CD4-positive, alpha-beta T cell treated with Interferon alpha-2 for 1 hour (primary cell): Measurements from ENCODE around the gene RTL10.

Experiments used
- DNase-seq, 2 donors: peaks; one replicate each; pipeline ENCODE4 v3.0.0-alpha.2; 2020 to 2022

Gene RTL10

DNA sequence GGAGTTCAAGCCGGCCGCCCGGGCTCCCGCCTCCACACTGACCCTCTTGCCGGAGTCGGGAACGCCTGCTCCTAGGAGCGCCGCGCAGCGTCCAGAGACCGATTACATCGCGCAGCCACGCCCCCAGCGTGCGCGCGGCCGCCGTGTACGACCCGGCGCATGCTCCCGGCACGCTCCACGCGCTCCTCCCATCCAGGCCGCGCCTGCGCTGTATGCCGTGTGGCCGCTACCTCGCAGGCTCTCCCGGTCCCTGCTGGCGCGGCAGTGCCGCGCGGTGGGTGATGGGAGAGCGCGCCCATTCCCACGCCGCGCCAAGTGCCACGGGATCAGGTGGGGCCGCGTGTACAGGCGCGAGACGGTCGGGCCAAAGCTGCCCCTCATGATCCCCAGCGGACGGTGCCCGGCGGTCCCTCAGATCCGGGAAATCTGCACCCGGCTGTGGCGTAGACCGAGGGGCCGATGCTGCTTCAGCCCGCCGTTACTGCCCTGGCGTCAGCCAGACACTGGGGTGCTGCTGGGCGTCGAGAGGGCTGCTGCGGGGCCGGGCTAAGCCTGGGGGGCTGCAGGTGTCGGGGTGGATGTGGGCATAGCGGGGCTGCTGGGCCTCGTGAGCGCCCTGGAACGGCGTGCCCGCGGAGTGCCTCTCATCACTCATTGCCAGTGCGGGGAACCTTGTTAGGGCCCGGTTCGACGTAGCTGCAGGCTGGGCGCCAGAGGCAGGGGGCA is at the start of gene RTL10, which contains the start of gene GNB1L:
TSS of gene RTL10 (minus strand) at position 97 of the 726 bp plus-strand sequence. CDS start 2,613 bp downstream, outside the sequence.
TSS of gene GNB1L (minus strand) at position 97 of the 726 bp plus-strand sequence. CDS start 33,519 bp downstream, outside the sequence.
- peak; percentile 95 to 96 for DNase-seq

GRCh38 chr22:19904174-19904856 is 49.6 kb upstream of the RTL10 start:
- no peak for DNase-seq

- DNase-seq, result no peak
Measured at GRCh38 chr22:19903513-19903912, 48.8 kb upstream of the RTL10 start.

- DNase-seq, result no peak
Measured at GRCh38 chr22:19903031-19903430, 48.4 kb upstream of the RTL10 start.

GRCh38 chr22:19902245-19902715 is 47.6 kb upstream of the RTL10 start:
- DNase-seq, result no peak

- no peak for DNase-seq
Measured at GRCh38 chr22:19901577-19902244, 47.0 kb upstream of the RTL10 start.

GRCh38 chr22:19900707-19901436 is 46.2 kb upstream of the RTL10 start:
- no peak for DNase-seq

DNA sequence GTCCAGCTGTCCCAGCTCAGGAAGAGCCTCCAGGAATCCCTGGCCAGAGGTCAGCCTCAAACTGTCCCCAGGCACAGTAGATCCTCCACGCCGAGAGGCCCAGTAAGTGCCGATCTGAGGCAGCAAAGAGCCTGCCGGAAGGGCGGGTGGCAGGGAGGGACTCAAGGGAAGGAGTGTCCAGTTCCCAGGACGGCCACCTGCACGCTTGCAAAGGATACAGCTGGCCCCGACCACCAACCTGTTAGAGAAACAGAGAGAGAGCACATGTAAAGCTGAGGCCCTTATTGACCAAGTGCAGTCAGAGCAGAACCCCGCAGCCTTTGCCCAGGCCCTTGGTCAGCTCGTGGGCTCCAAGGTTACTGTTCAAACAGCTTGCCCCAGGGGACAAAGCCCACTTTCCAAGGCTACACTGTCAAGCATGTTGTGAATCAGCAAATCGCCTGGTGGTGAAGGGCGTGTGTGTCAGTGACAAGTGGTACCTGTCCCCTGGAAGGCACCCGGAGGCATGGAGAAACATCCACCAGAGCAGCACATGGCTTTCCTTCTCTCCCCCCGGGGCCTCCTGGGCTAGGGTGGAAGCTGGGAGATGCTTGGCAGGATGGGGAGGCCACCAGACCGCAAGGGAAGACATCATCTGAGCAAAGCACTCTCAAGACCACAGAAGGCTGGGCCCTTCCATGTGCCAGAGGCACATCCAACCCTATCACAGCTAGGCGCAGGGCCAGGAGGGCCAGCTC is 44.3 kb upstream of the RTL10 start:
- no peak for DNase-seq

DNA sequence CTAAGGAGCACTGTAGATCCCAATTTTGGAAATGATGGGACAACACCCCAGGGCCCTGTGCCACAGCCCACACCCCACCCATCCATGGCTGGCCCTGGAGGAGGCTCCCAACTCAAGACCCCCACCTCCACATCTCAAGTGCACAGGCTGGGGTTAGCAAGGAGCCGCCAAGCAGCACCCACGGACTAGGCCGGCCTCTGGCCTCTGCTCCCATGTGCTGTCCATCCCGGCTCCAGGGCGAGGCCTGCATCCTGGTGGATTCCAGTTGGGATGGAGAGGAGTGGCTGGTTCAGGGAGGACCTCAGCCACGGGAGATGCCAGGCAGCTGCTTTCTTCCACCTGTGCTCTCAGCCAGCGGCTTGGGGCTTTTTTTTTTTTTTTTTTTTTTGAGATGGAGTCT is 43.5 kb upstream of the RTL10 start:
- DNase-seq, result no peak

DNA sequence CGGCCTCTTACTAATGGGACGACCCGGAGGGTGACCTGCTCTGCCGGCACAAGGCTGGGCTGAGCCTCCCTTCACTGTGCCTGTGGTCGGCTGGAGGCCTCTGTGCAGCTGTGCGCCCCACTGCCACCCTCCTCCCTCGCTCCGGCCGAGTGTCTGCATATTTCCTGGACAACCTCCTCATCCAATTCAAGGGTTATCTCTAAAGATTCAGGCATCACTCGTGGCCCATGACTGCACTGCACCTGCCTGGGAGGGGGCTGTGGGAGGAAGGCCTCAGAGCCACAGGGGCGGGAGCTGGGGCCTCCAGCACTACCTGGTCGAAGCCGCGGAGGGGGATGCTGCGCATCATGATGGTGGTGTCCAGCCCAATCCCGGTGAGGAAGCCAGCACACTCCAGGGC is 43.1 kb upstream of the RTL10 start:
- DNase-seq, result no peak

DNA sequence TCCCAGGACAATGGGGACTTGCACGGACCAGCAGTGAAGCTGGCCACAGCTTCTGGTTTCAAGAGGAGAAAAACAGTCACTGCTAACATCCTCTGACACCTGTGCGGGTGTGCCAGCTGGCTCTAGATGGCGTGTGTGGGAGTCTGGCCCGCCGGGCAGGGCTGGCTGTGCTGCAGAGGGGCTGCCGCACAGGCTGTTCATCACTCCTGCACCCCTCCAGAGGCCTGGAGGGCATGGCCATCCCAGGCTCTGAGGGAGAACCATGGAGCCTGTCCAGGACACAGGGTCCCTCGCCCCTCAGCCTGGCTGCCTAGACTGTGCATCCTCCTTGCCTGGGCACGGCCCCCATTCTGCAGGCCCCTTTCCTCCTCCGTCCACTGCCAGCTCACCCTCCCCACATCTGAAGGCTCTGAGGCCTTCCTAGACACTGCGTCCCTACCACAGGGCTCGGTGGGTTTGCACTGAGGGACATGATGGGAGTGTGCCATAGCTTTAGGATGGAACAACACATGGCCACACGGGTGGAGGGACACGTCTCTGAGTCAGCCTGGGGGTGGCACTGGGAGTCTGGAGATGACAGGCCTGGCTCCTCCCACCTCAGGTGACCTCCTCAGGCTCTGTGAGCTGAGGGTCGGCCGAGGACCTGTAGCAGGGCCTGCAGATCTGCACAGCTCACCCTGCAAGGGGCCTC is 42.1 kb upstream of the RTL10 start:
- peak in 1 of 2 donors; percentile 14 for DNase-seq

GRCh38 chr22:19895160-19895849 is 40.6 kb upstream of the RTL10 start:
- DNase-seq, result no peak

DNA sequence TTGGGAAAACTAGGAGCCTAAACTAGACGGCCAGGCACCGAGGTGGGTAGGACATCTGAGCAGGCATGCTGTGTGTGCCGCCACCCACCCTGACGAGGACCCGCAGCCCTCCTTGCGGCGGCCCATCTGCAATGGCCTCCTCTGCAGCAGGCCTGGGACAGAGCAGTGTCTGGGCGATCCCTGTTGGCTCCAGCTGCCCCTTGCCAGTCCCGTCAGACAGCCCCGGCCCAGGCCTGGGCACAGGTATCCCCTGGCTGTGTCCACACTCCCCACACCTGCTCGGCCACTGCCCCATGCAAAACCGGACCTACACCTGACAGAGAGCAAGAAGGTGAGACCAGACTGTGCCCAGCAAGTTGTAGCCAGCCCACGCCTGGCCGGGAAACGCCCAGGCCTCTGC is 38.7 kb upstream of the RTL10 start:
- DNase-seq, result no peak

GRCh38 chr22:19892925-19893324 is 38.3 kb upstream of the RTL10 start:
- no peak for DNase-seq

- DNase-seq, result peak in 1 of 2 donors; percentile 32
Measured at GRCh38 chr22:19892257-19892879, 37.7 kb upstream of the RTL10 start.

- DNase-seq, result peak; percentile 69 to 78
Measured at GRCh38 chr22:19891317-19892256, 36.9 kb upstream of the RTL10 start.

GRCh38 chr22:19890502-19891316 is 36.0 kb upstream of the RTL10 start:
- no peak for DNase-seq

- no peak for DNase-seq
Measured at GRCh38 chr22:19889951-19890350, 35.3 kb upstream of the RTL10 start.
